Neural cell (in vitro differentiated cells): ENCODE results near the gene NPEPL1. TPM values are rescaled to one million over a fixed set of nuclear protein-coding genes. Genes with fewer than 3 reads are reported as not detected.

Experiments used
- H2AFZ ChIP-seq: fragments of 200-600, 300-800 bp; sonication (generic), shearing (Covaris generic); 2 replicates; pipeline ENCODE4 v1.6.0; 2014; ENCODE audit warnings: low read depth, mild to moderate bottlenecking, antibody characterized with exemption, low read length, moderate library complexity
- H3F3A ChIP-seq: fragments of 200-600 bp; shearing (Covaris generic); 2 replicates; pipeline ENCODE4 v1.6.1; 2016; ENCODE audit warnings: mild to moderate bottlenecking, moderate library complexity, mixed read lengths, antibody characterized with exemption, low read length; ENCODE audit not compliant: insufficient read depth, poor library complexity, severe bottlenecking
- H3K27ac ChIP-seq: fragments of 200-600, 300-800 bp; sonication (generic), shearing (Covaris generic); 2 replicates; pipeline ENCODE4 v1.5.1; 2014; ENCODE audit warnings: mild to moderate bottlenecking, low read length, moderate library complexity
- H3K27me3 ChIP-seq: fragments of 300-800, 200-600 bp; sonication (generic), shearing (Covaris generic); 2 replicates; pipeline ENCODE4 v1.6.0; 2014; ENCODE audit warnings: mild to moderate bottlenecking, low read depth, low read length, moderate library complexity; ENCODE audit not compliant: insufficient read depth
- H3K36me3 ChIP-seq: fragments of 300-800, 200-600 bp; sonication (generic), shearing (Covaris generic); 2 replicates; pipeline ENCODE4 v1.5.1; 2014; ENCODE audit warnings: mild to moderate bottlenecking, antibody characterized with exemption, low read length, moderate library complexity; ENCODE audit not compliant: insufficient read depth
- H3K4me2 ChIP-seq: fragments of 300-800, 200-600 bp; sonication (generic), shearing (Covaris generic); 2 replicates; pipeline ENCODE4 v1.6.0; 2014; ENCODE audit warnings: mild to moderate bottlenecking, low read length
- H3K4me3 ChIP-seq: fragments of 300-800, 200-600 bp; sonication (generic), shearing (Covaris generic); 2 replicates; pipeline ENCODE4 v1.5.1; 2014; ENCODE audit warnings: mild to moderate bottlenecking, low read length, moderate library complexity
- H3K79me2 ChIP-seq: fragments of 200-600 bp; shearing (Covaris generic); replicated peaks from 2 replicates; pipeline ENCODE4 v1.6.0; 2014; ENCODE audit warnings: mild to moderate bottlenecking, low read length, moderate library complexity; ENCODE audit not compliant: insufficient read depth
- H3K9ac ChIP-seq: fragments of 300-800, 200-600 bp; sonication (generic), shearing (Covaris generic); 2 replicates; pipeline ENCODE4 v1.6.1; 2016; ENCODE audit warnings: mild to moderate bottlenecking, low read length, mixed read lengths
- H3K9me2 ChIP-seq: fragments of 200-600 bp; shearing (Covaris generic); 2 replicates; pipeline ENCODE4 v1.6.1; 2016; ENCODE audit warnings: mild to moderate bottlenecking, low read length, mixed read lengths; ENCODE audit not compliant: insufficient read depth
- H3K9me3 ChIP-seq: fragments of 200-600, 300-800 bp; sonication (generic), shearing (Covaris generic); 2 replicates; pipeline ENCODE4 v1.6.1; 2016; ENCODE audit warnings: mild to moderate bottlenecking, mixed run types, low read length, moderate library complexity, mixed read lengths
- H4K20me1 ChIP-seq: fragments of 200-600 bp; shearing (Covaris generic); 2 replicates; pipeline ENCODE4 v1.6.1; 2016; ENCODE audit warnings: mild to moderate bottlenecking, mixed run types; ENCODE audit not compliant: insufficient read depth
- EP300 ChIP-seq: fragments of 450-650 bp; conservative IDR thresholded peaks from 2 replicates; pipeline ENCODE4 v1.6.1; 2014; ENCODE audit warnings: antibody characterized with exemption, mild to moderate bottlenecking, moderate library complexity; ENCODE audit not compliant: poor library complexity, severe bottlenecking
- EZH2 ChIP-seq: fragments of 200-600, 300-800 bp; shearing (Covaris generic), sonication (generic); IDR thresholded peaks from 2 replicates; pipeline ENCODE4 v1.6.1; 2014; ENCODE audit warnings: antibody characterized with exemption, low read length, borderline replicate concordance, mild to moderate bottlenecking; ENCODE audit not compliant: insufficient read depth, poor library complexity, severe bottlenecking
- MXI1 ChIP-seq: fragments of 450-650 bp; conservative IDR thresholded peaks from 2 replicates; pipeline ENCODE4 v1.6.1; 2014; ENCODE audit warnings: antibody characterized with exemption, mild to moderate bottlenecking; ENCODE audit not compliant: poor library complexity, severe bottlenecking
- POLR2AphosphoS5 ChIP-seq: IDR thresholded peaks from 2 replicates; pipeline ENCODE4 v1.6.1; 2012
- RAD21 ChIP-seq: fragments of 450-650 bp; conservative IDR thresholded peaks from 2 replicates; pipeline ENCODE4 v1.6.1; 2014; ENCODE audit warnings: antibody characterized with exemption, mild to moderate bottlenecking, moderate library complexity
- SMC3 ChIP-seq: fragments of 450-650 bp; conservative IDR thresholded peaks from 2 replicates; pipeline ENCODE4 v1.6.1; 2014; ENCODE audit warnings: antibody characterized with exemption, mild to moderate bottlenecking, moderate library complexity; ENCODE audit not compliant: poor library complexity
- TAF1 ChIP-seq: IDR thresholded peaks from 2 replicates; pipeline ENCODE4 v1.6.1; 2012; ENCODE audit warnings: low read depth
- polyA plus RNA-seq: library from polyadenylated mRNA; depleted of rRNA; stranded (reverse); fragments of >200 nt; gene quantifications from 2 replicates; pipeline ENCODE4 v1.2.3, GENCODE V29; 2014
- TF ChIP-seq, protein P1 (sequence below): fragments of 450-650 bp; IDR thresholded peaks from 2 replicates; pipeline ENCODE4 v1.5.1; 2014; ENCODE audit warnings: antibody characterized with exemption, mild to moderate bottlenecking, moderate library complexity; ENCODE audit not compliant: poor library complexity, severe bottlenecking
- TF ChIP-seq, protein P2 (sequence below): IDR thresholded peaks from 2 replicates; pipeline ENCODE4 v1.6.1; 2012; ENCODE audit warnings: borderline replicate concordance

The NPEPL1 gene
- polyA plus RNA-seq, 1 donor from 2014 or later, result 63.4 TPM

DNA sequence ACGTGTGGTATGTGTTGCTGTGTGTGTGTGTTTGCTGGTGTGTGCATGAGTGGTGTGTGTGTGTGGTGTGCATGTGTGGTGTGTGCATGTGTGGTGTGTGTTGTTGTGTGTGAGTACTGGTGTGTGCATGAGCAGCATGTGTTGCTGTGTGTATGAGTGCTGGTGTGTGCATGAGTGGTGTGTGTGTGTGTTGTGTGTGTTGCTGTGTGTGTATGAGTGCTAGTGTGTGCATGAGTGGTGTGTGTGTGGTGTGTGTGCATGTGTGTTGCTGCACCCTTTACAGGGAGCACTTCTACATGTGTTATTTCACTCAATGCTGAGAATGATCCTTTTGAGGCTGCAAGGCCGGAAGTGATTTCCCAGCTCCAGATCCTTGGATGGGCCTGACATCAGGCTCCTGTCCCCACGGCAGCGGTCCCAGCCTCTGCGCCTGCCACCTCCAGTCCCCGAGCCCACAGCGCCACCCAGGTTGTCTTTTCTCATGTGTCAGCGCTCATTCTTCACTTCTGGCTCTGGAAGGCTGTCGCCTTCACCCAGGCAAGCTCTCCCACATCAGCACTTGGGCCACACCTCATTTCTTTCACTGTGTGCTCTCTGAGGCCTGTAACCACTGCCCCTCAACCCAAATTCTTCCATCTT lies 2.6 kb downstream of the NPEPL1 start:
- peaks cover 6% of the 10 kb centered on the region for H3K9me3 ChIP-seq
- no peak overlapping the region for H3K9ac ChIP-seq
- H3F3A ChIP-seq, result no peaks in the 10 kb centered on the region
- H3K4me3 ChIP-seq, result no peak overlapping the region
- H3K27ac ChIP-seq, result no peak overlapping the region
- no peaks in the 10 kb centered on the region for H3K79me2 ChIP-seq
- no peaks in the 10 kb centered on the region for H4K20me1 ChIP-seq
- TF ChIP-seq TAF1, result no peak
- no peak for TF ChIP-seq EP300
- TF ChIP-seq, protein P1, sequence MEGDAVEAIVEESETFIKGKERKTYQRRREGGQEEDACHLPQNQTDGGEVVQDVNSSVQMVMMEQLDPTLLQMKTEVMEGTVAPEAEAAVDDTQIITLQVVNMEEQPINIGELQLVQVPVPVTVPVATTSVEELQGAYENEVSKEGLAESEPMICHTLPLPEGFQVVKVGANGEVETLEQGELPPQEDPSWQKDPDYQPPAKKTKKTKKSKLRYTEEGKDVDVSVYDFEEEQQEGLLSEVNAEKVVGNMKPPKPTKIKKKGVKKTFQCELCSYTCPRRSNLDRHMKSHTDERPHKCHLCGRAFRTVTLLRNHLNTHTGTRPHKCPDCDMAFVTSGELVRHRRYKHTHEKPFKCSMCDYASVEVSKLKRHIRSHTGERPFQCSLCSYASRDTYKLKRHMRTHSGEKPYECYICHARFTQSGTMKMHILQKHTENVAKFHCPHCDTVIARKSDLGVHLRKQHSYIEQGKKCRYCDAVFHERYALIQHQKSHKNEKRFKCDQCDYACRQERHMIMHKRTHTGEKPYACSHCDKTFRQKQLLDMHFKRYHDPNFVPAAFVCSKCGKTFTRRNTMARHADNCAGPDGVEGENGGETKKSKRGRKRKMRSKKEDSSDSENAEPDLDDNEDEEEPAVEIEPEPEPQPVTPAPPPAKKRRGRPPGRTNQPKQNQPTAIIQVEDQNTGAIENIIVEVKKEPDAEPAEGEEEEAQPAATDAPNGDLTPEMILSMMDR, result no peak
- TF ChIP-seq, protein P2, sequence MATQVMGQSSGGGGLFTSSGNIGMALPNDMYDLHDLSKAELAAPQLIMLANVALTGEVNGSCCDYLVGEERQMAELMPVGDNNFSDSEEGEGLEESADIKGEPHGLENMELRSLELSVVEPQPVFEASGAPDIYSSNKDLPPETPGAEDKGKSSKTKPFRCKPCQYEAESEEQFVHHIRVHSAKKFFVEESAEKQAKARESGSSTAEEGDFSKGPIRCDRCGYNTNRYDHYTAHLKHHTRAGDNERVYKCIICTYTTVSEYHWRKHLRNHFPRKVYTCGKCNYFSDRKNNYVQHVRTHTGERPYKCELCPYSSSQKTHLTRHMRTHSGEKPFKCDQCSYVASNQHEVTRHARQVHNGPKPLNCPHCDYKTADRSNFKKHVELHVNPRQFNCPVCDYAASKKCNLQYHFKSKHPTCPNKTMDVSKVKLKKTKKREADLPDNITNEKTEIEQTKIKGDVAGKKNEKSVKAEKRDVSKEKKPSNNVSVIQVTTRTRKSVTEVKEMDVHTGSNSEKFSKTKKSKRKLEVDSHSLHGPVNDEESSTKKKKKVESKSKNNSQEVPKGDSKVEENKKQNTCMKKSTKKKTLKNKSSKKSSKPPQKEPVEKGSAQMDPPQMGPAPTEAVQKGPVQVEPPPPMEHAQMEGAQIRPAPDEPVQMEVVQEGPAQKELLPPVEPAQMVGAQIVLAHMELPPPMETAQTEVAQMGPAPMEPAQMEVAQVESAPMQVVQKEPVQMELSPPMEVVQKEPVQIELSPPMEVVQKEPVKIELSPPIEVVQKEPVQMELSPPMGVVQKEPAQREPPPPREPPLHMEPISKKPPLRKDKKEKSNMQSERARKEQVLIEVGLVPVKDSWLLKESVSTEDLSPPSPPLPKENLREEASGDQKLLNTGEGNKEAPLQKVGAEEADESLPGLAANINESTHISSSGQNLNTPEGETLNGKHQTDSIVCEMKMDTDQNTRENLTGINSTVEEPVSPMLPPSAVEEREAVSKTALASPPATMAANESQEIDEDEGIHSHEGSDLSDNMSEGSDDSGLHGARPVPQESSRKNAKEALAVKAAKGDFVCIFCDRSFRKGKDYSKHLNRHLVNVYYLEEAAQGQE, result no peak
- no peak for TF ChIP-seq RAD21
- no peak for TF ChIP-seq SMC3
- TF ChIP-seq EZH2, result no peak
- TF ChIP-seq POLR2AphosphoS5, result no peak
- no peak for TF ChIP-seq MXI1
- no peak overlapping the region for H2AFZ ChIP-seq
- no peaks in the 10 kb centered on the region for H3K27me3 ChIP-seq
- H3K4me2 ChIP-seq, result no peak overlapping the region
- peaks cover 7% of the 10 kb centered on the region for H3K36me3 ChIP-seq
- no peaks in the 10 kb centered on the region for H3K9me2 ChIP-seq

DNA sequence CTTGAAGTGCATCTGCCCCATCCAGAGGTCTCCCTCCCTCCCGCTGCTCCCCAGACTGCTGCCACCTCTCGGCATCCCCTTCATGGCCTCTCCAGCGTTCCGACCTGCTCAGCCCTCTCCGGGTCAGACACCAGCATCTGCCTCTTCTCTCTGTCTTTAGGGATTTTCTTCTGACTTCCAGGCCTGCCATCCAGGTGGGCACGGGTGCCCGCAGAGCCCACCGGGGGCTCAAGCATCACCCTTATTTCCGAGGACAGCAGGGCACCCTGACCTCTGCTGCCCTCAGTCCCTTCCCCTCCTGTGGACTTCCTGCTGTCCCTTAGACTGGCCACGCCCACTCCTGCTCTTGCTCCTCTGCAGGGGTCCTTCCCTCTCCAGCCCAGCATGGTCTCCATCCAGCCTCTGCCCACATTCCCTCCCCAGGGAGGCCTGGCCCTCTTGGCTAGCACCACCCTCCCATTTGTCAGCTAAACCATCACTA lies 3.3 kb downstream of the NPEPL1 start:
- H3K79me2 ChIP-seq, result no peaks in the 10 kb centered on the region
- no peak overlapping the region for H2AFZ ChIP-seq
- H3K9ac ChIP-seq, result no peak overlapping the region
- no peak overlapping the region for H3K4me3 ChIP-seq
- no peak for TF ChIP-seq RAD21
- TF ChIP-seq POLR2AphosphoS5, result no peak
- TF ChIP-seq EZH2, result no peak
- TF ChIP-seq TAF1, result no peak
- no peak for TF ChIP-seq MXI1
- no peak for TF ChIP-seq SMC3
- TF ChIP-seq, protein P2, result no peak
- TF ChIP-seq, protein P1, result no peak
- TF ChIP-seq EP300, result no peak
- H3K9me2 ChIP-seq, result no peaks in the 10 kb centered on the region
- no peaks in the 10 kb centered on the region for H3F3A ChIP-seq
- H3K27ac ChIP-seq, result no peak overlapping the region
- no peak overlapping the region for H3K4me2 ChIP-seq
- H3K27me3 ChIP-seq, result no peaks in the 10 kb centered on the region
- H3K9me3 ChIP-seq, result peaks cover 6% of the 10 kb centered on the region
- peaks cover 10% of the 10 kb centered on the region for H3K36me3 ChIP-seq
- no peaks in the 10 kb centered on the region for H4K20me1 ChIP-seq
